Suprapubic skin (tissue), 4 donors: Measurements from ENCODE around the gene LILRB2. TPM values are rescaled to one million over a fixed set of nuclear protein-coding genes. Genes with fewer than 3 reads are reported as not detected.
"Not testable (repeated sequence)": the region's sequence is repeated elsewhere in the genome, so short reads cannot be mapped to it uniquely, and the experiment has no call there.

ENCODE experiments used
- DNase-seq, 2 donors: peaks; one replicate each; pipeline ENCODE4 v3.0.0-alpha.2; 2019; ENCODE audit warnings: low spot score in 2 of 2
- H3K27ac ChIP-seq: fragments of 200-600 bp; sonication (generic); one replicate; pipeline ENCODE4 v1.5.1; 2019
- H3K27me3 ChIP-seq: fragments of 200-600 bp; sonication (generic); one replicate; pipeline ENCODE4 v1.5.1; 2019
- H3K36me3 ChIP-seq: fragments of 200-600 bp; sonication (generic); one replicate; pipeline ENCODE4 v1.5.1; 2019
- H3K4me1 ChIP-seq: fragments of 200-600 bp; sonication (generic); one replicate; pipeline ENCODE4 v1.5.1; 2019
- H3K4me3 ChIP-seq: fragments of 200-600 bp; sonication (generic); one replicate; pipeline ENCODE4 v1.5.1; 2019; ENCODE audit warnings: mild to moderate bottlenecking
- H3K9me3 ChIP-seq: fragments of 200-600 bp; sonication (generic); one replicate; pipeline ENCODE4 v1.5.1; 2019
- CTCF ChIP-seq, 2 donors: fragments of 200-600 bp in 1 of 2; fragments of 450-650 bp in 1 of 2; sonication (generic) in 1 of 2; IDR thresholded peaks; one replicate each; pipeline ENCODE4 v1.5.1; 2016 to 2019; ENCODE audit warnings: antibody characterized with exemption in 2 of 2, mild to moderate bottlenecking in 1 of 2, moderate library complexity in 1 of 2
- EP300 ChIP-seq: sonication (generic); formaldehyde crosslinking; IDR thresholded peaks from one replicate; pipeline ENCODE4 v1.6.1; 2017; ENCODE audit warnings: antibody characterized with exemption
- POLR2A ChIP-seq, 2 donors: fragments of 450-650 bp; IDR thresholded peaks; one replicate each; pipeline ENCODE4 v1.6.1; 2017; ENCODE audit warnings: antibody characterized with exemption in 2 of 2, mild to moderate bottlenecking in 2 of 2, moderate library complexity in 2 of 2
- POLR2AphosphoS5 ChIP-seq, 3 donors: sonication (generic); formaldehyde crosslinking; IDR thresholded peaks; one replicate each; pipeline ENCODE4 v1.6.1; 2017; ENCODE audit warnings: antibody characterized with exemption in 3 of 3
- WGBS: methylation state at CpG from one replicate; pipeline ENCODE4 v1.1.5; 2018; 5-methylcytosine and 5-hydroxymethylcytosine counted together
- total RNA-seq, 4 donors: library from RNA; depleted of rRNA; stranded (reverse); fragments of >200 nt; gene quantifications; one replicate each; pipeline ENCODE4 v1.1.0, GENCODE V29; 2016

Gene LILRB2
- total RNA-seq, 4 donors from 2014 or later = 0.38 to 0.80 (median 0.64) TPM; not detected in 1

- peaks cover 54% of the 10 kb centered on the region for H3K27me3 ChIP-seq
- no peak for TF ChIP-seq CTCF (IDR thresholded peaks at IDR 0.05)
- TF ChIP-seq POLR2AphosphoS5 (IDR thresholded peaks at IDR 0.05) = no peak
- TF ChIP-seq EP300 = no peak
- TF ChIP-seq POLR2A (IDR thresholded peaks at IDR 0.05) = no peak
- H3K27ac ChIP-seq = no peak overlapping the region
- H3K4me1 ChIP-seq = peaks cover 3% of the 10 kb centered on the region
- H3K36me3 ChIP-seq = no peaks in the 10 kb centered on the region
- WGBS = 86% methylated on average over 6 of the region's 9 CpGs
- DNase-seq = peak; percentile 15 to 49
- H3K9me3 ChIP-seq = no peaks in the 10 kb centered on the region
- H3K4me3 ChIP-seq = no peak overlapping the region
Observed at GRCh38 chr19:54252243-54252642, 28.7 kb downstream of the LILRB2 start.

GRCh38 chr19:54248016-54248601, 32.8 kb downstream of the LILRB2 start:
- Histone ChIP-seq H3K4me1 (peaks cover 3% of the 10 kb centered on the region), H3K27ac (no peak overlapping the region), H3K36me3 (no peaks in the 10 kb centered on the region), H3K27me3 (peaks cover 19% of the 10 kb centered on the region), H3K4me3 (no peak overlapping the region), H3K9me3 (no peaks in the 10 kb centered on the region)
- DNase-seq = peak; percentile 62 to 67
- 58% methylated on average over 6 of the region's 8 CpGs for WGBS
- no peak for TF ChIP-seq CTCF (IDR thresholded peaks at IDR 0.05)
- TF ChIP-seq EP300 = no peak
- TF ChIP-seq POLR2AphosphoS5 (IDR thresholded peaks at IDR 0.05) = no peak
- no peak for TF ChIP-seq POLR2A (IDR thresholded peaks at IDR 0.05)

GRCh38 chr19:54247106-54247930, 33.6 kb downstream of the LILRB2 start:
- Histone ChIP-seq H3K4me3 (no peak overlapping the region), H3K36me3 (no peaks in the 10 kb centered on the region), H3K4me1 (peaks cover 3% of the 10 kb centered on the region), H3K27me3 (peaks cover 14% of the 10 kb centered on the region), H3K27ac (no peak overlapping the region), H3K9me3 (no peaks in the 10 kb centered on the region)
- DNase-seq = peak; percentile 49 to 62
- 84% methylated on average over 19 of the region's 20 CpGs for WGBS
- TF ChIP-seq POLR2AphosphoS5 (IDR thresholded peaks at IDR 0.05) = no peak
- no peak for TF ChIP-seq CTCF (IDR thresholded peaks at IDR 0.05)
- TF ChIP-seq EP300 = no peak
- TF ChIP-seq POLR2A (IDR thresholded peaks at IDR 0.05) = no peak

- peak; percentile 16 to 53 for DNase-seq
- TF ChIP-seq POLR2AphosphoS5 (IDR thresholded peaks at IDR 0.05) (no peak), EP300 (no peak), POLR2A (IDR thresholded peaks at IDR 0.05) (no peak), CTCF (IDR thresholded peaks at IDR 0.05) (no peak)
- Histone ChIP-seq H3K27ac (no peak overlapping the region), H3K36me3 (no peaks in the 10 kb centered on the region), H3K27me3 (peaks cover 10% of the 10 kb centered on the region), H3K4me1 (peaks cover 3% of the 10 kb centered on the region), H3K4me3 (no peak overlapping the region), H3K9me3 (no peaks in the 10 kb centered on the region)
- WGBS = 63% methylated on average over 3 of the region's 3 CpGs
Observed at GRCh38 chr19:54245936-54246335, 35.0 kb downstream of the LILRB2 start.

GRCh38 chr19:54243809-54244208, 37.1 kb downstream of the LILRB2 start:
- H3K27ac ChIP-seq, H3K4me3 ChIP-seq, H3K36me3 ChIP-seq, H3K27me3 ChIP-seq, DNase-seq, H3K4me1 ChIP-seq, H3K9me3 ChIP-seq: not testable (repeated sequence)
- WGBS = 67% methylated on average over 4 of the region's 8 CpGs

- H3K27ac ChIP-seq = not testable (repeated sequence)
- no CpG with 5 or more reads among the region's 6 CpGs for WGBS
- DNase-seq = peak in 1 of 2 donors; percentile 24
Observed at GRCh38 chr19:54242646-54243045, 38.3 kb downstream of the LILRB2 start, which contains the start of gene LILRA6. Gene LILRA6 (minus strand): TSS chr19:54242790.

GRCh38 chr19:54242234-54242633, 38.7 kb downstream of the LILRB2 start:
- not testable (repeated sequence) for H3K4me1 ChIP-seq, H3K9me3 ChIP-seq, H3K36me3 ChIP-seq, H3K27ac ChIP-seq, DNase-seq, H3K27me3 ChIP-seq, H3K4me3 ChIP-seq
- WGBS = no CpG with 5 or more reads among the region's 4 CpGs

More at GRCh38 chr19:54242646-54243045, 38.3 kb downstream of the LILRB2 start, which contains the start of gene LILRA6:
- not testable (repeated sequence) for H3K9me3 ChIP-seq, H3K4me1 ChIP-seq, H3K27me3 ChIP-seq, H3K4me3 ChIP-seq, H3K36me3 ChIP-seq

GRCh38 chr19:54240372-54241336, 40.3 kb downstream of the LILRB2 start:
- not testable (repeated sequence) for H3K27ac ChIP-seq, H3K4me1 ChIP-seq, H3K27me3 ChIP-seq, H3K4me3 ChIP-seq, H3K9me3 ChIP-seq, H3K36me3 ChIP-seq
- peak in 1 of 2 donors; percentile 77 for DNase-seq
- 68% methylated on average over 10 of the region's 22 CpGs for WGBS
